GM18511 (cell line): ENCODE data around the gene RBM19.
"Not testable (repeated sequence)": the region's sequence is repeated elsewhere in the genome, so short reads cannot be mapped to it uniquely, and the experiment has no call there.

Experiments
- ATAC-seq: cut with Tn5 transposase; IDR thresholded peaks from one replicate; pipeline ENCODE4 v1.9.1; 2021; ENCODE audit warnings: mild to moderate bottlenecking, moderate library complexity; ENCODE audit not compliant: unreplicated experiment

Gene RBM19

GRCh38 chr12:113815031-113815430 lies 151.1 kb downstream of the RBM19 start:
- no peak for ATAC-seq

- ATAC-seq, result no peak
Measured at GRCh38 chr12:113813229-113813541, 152.9 kb downstream of the RBM19 start.

- no peak for ATAC-seq
Measured at GRCh38 chr12:113812411-113813228, 153.5 kb downstream of the RBM19 start.

DNA sequence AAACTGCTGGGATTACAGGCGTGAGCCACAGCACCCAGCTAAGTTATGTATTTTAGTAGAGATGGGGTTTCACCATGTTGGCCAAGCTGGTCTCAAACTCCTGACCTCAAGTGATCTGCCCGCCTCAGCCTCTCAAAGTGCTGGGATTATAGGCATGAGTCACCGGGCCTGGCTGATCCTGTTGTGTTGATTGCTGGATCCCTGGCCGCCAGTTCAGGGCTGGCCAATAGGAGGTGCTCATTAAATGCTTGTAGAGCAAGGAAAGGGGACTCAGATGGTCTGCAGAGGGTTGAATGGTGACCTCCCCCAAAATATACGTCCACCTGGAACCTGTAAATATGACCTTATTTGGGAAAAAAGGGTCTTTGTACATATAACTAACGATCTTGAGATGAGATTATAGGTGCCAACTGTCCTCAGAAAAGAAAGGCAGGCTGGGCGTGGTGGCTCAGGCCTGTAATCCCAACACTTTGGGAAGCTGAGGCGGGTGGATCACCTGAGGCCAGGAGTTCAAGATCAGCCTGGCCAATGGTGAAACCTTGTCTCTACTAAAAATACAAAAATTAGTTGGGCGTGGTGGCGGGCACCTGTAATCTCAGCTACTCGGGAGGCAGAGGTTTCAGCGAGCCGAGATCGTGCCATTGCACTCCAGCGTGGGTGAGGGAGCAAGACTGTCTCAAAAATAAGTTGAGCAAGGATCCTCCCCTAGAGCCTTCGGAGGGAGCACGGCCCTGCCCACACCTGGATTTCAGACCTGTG lies 156.5 kb downstream of the RBM19 start:
- not testable (repeated sequence) for ATAC-seq

DNA sequence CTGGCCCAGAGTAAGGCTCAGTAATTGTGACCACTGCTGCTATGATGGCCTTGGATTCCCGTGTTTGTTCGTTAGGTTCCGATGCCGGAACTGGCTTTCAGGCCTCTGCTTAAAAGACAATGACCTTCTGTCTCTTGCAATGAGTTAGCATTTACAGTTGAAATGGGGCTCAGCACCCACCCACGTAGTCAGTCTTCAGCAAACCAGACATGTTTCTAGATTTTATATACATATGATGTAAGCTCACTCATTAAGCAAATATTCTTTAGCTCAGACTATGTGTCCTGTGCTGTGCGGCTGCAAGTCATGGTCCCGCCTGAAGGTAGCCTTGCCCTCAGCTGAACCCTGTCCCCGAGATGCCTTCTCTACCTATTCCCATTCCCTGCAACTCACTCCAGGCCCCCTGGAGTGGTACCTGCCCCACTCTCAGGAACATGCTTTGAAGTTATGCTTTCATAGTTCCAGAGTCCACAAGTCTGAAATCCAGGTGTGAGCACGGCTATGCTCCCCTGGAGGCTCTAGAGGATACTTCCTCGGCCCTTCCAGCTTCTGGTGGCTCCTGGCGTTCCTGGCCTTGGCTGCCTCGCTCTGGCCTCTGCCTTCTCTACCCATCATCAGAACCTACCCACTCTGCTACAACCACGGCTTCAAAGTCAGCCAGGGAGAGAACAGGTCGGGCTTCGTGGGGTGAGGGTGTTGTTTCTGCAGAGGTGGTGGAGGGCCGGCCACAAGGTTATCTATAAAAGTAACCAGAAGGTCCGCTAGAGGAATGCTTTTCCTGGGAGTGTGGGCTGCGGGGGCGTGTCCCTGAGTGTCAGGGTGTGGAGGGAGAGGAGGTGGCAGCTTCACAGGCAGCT lies 157.8 kb downstream of the RBM19 start:
- no peak for ATAC-seq

GRCh38 chr12:113805673-113806072 lies 160.5 kb downstream of the RBM19 start:
- ATAC-seq, result no peak

- no peak for ATAC-seq
Measured at GRCh38 chr12:113804961-113805600, 161.0 kb downstream of the RBM19 start.

- ATAC-seq, result no peak
Measured at GRCh38 chr12:113803759-113804140, 162.4 kb downstream of the RBM19 start.

DNA sequence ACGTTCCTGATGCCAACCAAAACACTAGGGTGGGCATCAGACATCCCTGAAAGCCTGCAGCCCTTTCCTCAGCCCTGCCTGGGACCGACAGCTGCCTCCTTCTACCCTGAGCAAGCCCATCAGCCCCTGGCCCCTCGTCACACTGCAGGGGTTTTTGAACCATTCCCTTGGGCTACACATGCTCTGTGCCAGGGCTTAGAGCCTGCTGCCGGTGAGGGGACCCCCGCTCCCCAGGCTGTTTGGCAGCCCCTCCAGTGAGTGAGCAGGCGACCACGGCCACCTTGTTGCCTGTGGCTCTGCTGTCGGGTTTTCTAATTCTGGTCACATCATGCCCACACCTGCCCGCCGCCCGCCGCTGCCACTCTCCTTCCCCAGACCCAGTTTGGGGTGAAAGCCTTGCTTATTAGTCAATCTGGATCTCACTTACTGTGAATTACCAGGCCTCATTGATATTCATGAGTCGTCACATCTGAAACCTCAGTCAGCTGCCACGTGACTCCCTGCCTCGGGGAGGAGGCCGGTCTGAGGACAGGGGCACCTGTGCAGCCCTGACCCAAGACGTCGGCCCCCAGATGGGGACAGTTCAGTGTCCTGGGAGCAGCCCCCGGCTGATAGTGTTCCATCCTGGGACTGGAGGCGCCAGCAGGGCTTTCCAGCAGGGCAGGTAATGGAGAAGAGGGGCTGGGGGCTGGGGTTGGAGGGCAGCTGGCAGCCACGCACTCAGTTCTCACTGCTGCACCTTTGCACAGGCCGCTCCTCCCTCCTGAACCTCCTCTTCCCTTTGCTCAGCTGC lies 163.0 kb downstream of the RBM19 start:
- no peak for ATAC-seq

DNA sequence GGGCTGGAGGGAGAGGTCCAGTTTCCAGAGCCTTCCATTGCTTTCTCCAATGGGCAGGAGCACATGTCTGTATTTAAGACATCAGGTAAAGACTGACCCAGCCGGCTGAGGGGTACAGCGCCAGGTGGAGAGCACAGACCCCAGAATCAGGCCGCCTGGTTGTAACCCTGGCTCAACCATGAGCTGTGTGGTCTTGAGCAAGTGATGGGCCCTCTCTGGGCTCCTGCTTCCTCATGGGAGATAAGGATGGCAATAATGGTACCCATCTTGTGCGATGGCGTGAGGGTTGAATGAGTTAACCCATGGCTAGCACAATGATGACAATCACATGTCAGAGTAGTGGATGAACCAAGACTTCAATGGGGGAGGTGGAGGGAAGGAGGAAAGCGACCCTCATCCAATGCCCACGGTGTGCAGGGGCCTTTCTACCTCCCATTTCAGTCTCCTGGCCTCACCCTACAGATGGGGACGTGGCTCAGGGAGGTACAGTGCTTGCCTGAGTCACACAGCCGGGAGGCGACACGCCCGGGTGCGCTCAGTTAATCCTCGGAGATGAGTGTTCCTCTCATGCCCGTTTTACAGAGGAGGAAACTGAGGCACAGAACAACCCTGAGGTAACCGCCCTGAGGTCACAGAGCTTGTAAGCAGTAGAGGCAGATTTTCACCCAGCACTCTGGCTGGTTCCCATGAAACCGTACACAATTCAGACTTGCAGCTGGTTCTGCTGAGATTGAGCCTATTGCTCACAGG lies 163.9 kb downstream of the RBM19 start:
- no peak for ATAC-seq

GRCh38 chr12:113800201-113800600 lies 165.9 kb downstream of the RBM19 start:
- ATAC-seq, result no peak

GRCh38 chr12:113798552-113798951 lies 167.6 kb downstream of the RBM19 start:
- ATAC-seq, result no peak

- no peak for ATAC-seq
Measured at GRCh38 chr12:113797535-113797868, 168.6 kb downstream of the RBM19 start.

DNA sequence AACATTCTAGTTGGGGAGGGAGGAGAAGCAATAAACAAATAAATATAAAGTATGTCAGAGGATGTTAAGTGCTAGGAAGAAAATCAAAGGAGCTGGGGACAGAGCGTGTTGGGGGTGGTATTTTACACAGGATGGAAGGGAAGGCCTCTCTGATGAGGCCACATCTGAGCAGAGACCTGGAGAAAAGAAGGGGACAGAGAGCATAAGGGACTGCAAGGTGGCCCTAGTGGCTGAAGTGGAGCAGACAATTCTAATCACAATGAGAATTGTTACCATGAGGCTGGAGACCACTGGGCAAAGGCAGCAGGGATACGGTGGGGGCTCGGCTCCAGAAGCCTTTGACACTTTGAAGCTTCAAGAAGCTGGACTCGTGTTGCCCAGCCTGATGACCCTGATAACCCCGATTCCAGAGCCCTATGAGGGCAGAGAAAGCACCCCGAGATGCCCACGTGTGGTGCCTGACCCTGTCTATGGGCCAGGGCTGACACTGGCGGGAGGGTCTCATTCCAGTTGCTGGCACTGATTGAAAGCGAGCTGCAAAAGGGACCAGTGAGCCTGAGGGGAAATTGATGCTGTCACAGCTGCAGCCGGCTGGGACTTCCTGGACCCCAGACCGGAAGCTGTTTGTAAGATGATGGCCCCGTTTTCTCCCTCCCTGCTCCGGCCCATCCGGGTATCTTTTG lies 169.1 kb downstream of the RBM19 start:
- no peak for ATAC-seq

DNA sequence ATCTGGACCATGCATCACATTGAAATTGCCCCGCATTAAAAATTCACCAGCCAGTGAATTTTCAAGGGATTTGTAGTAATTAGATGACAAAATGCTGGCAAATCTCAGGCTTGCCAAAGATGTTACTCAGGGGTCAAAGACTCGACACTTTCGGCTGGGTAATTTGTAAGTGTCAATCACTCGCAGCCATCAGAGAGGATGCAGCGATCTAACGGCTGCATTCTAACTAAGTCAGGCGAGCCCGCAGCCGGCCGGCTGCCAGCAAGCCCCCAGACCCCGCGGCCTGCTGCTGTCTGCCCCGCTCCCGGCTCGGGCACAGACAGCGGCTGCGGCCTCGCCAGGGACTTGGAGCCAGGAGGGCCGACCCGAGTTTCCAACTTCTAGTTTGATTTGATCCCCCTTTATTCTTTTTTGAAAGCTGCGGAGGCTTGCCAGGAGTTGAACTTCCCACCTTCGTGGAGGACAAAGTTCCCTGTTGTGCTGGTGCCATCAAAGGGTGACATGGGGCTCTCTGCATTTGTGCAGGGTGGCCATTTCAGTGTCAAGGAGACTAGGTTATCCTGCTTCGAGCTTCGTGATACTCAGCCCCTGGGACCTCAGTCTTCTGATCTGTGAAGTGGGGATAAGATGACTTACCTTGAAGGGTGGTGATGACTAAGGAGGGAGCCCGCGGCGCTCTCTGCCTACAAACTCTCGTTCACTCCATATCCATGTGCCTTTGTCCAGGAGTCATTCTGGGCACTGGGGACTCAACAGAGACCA lies 169.9 kb downstream of the RBM19 start:
- ATAC-seq, result no peak

- ATAC-seq, result no peak
Measured at GRCh38 chr12:113795445-113795844, 170.7 kb downstream of the RBM19 start.

DNA sequence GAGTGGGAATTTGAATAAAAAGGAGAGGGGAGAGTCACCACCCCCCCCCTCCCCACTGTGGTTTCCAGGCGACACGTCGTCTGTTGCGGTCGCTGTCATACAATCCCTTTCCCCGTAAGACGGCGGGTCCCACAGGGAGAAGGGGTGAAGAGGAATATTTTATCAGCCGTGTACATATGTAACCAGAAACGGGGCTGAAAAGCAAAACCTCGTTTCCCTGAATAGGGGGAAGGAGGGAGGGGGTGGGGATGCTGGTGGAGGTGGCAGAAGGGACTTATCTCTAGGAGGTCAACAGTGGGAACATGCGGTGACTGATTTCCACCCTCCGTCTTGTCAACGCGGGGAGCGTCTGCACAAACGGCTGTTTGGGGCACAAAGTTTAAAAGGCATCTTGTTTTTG lies 171.4 kb downstream of the RBM19 start:
- ATAC-seq, result no peak

DNA sequence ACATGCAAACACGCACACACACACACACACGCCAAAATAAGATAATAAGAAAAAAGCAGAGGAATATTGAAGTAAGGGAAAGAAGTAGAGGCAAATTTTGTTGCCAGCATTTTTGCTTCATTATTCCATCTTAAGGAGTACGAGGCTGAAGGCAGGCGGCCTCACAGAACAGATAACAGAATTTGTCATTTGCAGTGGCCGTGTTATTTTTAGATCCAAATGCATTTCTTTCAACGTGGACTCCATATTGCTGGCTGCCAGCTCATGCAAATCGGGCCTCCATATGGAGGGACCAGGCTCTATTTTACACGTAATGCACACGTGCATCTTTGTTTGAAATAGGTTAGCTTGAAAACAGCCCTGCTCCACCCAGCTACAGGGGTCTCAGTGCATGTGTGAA lies 172.9 kb downstream of the RBM19 start:
- no peak for ATAC-seq
